Measurements from ENCODE around the gene KIAA0586. TPM values are rescaled to one million over a fixed set of nuclear protein-coding genes. Genes with fewer than 3 reads are reported as not detected.
"Not testable (repeated sequence)": the region's sequence is repeated elsewhere in the genome, so short reads cannot be mapped to it uniquely, and the experiment has no call there.

Gene KIAA0586
- total RNA-seq, 2 donors from 2014 or later = 11.2 to 27.0 TPM

GRCh38 chr14:58517592-58517991, 90.1 kb downstream of the KIAA0586 start:
- no peaks in the 10 kb centered on the region for H3K36me3 ChIP-seq
- WGBS = 94% methylated on average over 1 of the region's 1 CpG

GRCh38 chr14:58525691-58526090, 98.2 kb downstream of the KIAA0586 start:
- H3K27me3 ChIP-seq (replicated peaks; ENCODE audit: insufficient read depth) = not testable (repeated sequence)
- WGBS = 97% methylated on average over 10 of the region's 10 CpGs

More at GRCh38 chr14:58517592-58517991, 90.1 kb downstream of the KIAA0586 start:
- Histone ChIP-seq H3K9me3 (no peaks in the 10 kb centered on the region), H3K4me3 (no peak overlapping the region), H3K27me3 (replicated peaks; ENCODE audit: insufficient read depth) (no peaks in the 10 kb centered on the region), H3K27ac (no peak overlapping the region), H3K4me1 (replicated peaks) (no peaks in the 10 kb centered on the region)
- intact Hi-C loops (cut with DNase I) = no loop called here
- DNase-seq (ENCODE audit: low spot score) = no peak
- no peak for TF ChIP-seq POLR2AphosphoS5 (IDR thresholded peaks at IDR 0.05)

GRCh38 chr14:58533446-58533845, 105.9 kb downstream of the KIAA0586 start:
- H3K36me3 ChIP-seq = no peaks in the 10 kb centered on the region
- H3K4me1 ChIP-seq (replicated peaks) = no peaks in the 10 kb centered on the region
- 61% methylated on average over 5 of the region's 5 CpGs for WGBS
- intact Hi-C loops (cut with DNase I) = no loop called here
- H3K9me3 ChIP-seq = no peaks in the 10 kb centered on the region
- no peak overlapping the region for H3K27ac ChIP-seq
- no peak for DNase-seq (ENCODE audit: low spot score)
- no peaks in the 10 kb centered on the region for H3K27me3 ChIP-seq (replicated peaks; ENCODE audit: insufficient read depth)
- no peak overlapping the region for H3K4me3 ChIP-seq
- no peak for TF ChIP-seq POLR2AphosphoS5 (IDR thresholded peaks at IDR 0.05)
- no peak for TF ChIP-seq POLR2A (IDR thresholded peaks at IDR 0.05)
- TF ChIP-seq CTCF (IDR thresholded peaks at IDR 0.05) = no peak

More at GRCh38 chr14:58525691-58526090, 98.2 kb downstream of the KIAA0586 start:
- DNase-seq (ENCODE audit: low spot score); H3K27ac ChIP-seq; H3K36me3 ChIP-seq; H3K4me3 ChIP-seq; H3K9me3 ChIP-seq; intact Hi-C loops (cut with DNase I); H3K4me1 ChIP-seq (replicated peaks): not testable (repeated sequence)

- 13% methylated on average over 1 of the region's 1 CpG for WGBS
- intact Hi-C loops (cut with DNase I) = no loop called here
- no peak overlapping the region for H3K4me3 ChIP-seq
- no peak overlapping the region for H3K27ac ChIP-seq
- no peaks in the 10 kb centered on the region for H3K4me1 ChIP-seq (replicated peaks)
- no peaks in the 10 kb centered on the region for H3K9me3 ChIP-seq
- H3K36me3 ChIP-seq = no peaks in the 10 kb centered on the region
- H3K27me3 ChIP-seq (replicated peaks; ENCODE audit: insufficient read depth) = no peaks in the 10 kb centered on the region
- no peak for TF ChIP-seq POLR2AphosphoS5 (IDR thresholded peaks at IDR 0.05)
- no peak for TF ChIP-seq POLR2A (IDR thresholded peaks at IDR 0.05)
- TF ChIP-seq CTCF (IDR thresholded peaks at IDR 0.05) = no peak
- no peak for DNase-seq (ENCODE audit: low spot score)
Observed at GRCh38 chr14:58535044-58535443, 107.5 kb downstream of the KIAA0586 start.

GRCh38 chr14:58537004-58537403, 109.5 kb downstream of the KIAA0586 start:
- no peak overlapping the region for H3K27ac ChIP-seq
- no peaks in the 10 kb centered on the region for H3K27me3 ChIP-seq (replicated peaks; ENCODE audit: insufficient read depth)
- H3K4me1 ChIP-seq (replicated peaks) = no peaks in the 10 kb centered on the region
- no peak for DNase-seq (ENCODE audit: low spot score)
- no peaks in the 10 kb centered on the region for H3K36me3 ChIP-seq
- intact Hi-C loops (cut with DNase I) = no loop called here
- H3K4me3 ChIP-seq = no peak overlapping the region
- WGBS = 37% methylated on average over 3 of the region's 3 CpGs
- no peaks in the 10 kb centered on the region for H3K9me3 ChIP-seq
- TF ChIP-seq CTCF (IDR thresholded peaks at IDR 0.05) (no peak), POLR2AphosphoS5 (IDR thresholded peaks at IDR 0.05) (no peak)

GRCh38 chr14:58540749-58541632, 113.5 kb downstream of the KIAA0586 start:
- H3K4me1 ChIP-seq (replicated peaks) = no peaks in the 10 kb centered on the region
- H3K27me3 ChIP-seq (replicated peaks; ENCODE audit: insufficient read depth) = no peaks in the 10 kb centered on the region
- H3K27ac ChIP-seq = no peak overlapping the region
- 71% methylated on average over 1 of the region's 1 CpG for WGBS
- intact Hi-C loops (cut with DNase I) = no loop called here
- no peak overlapping the region for H3K4me3 ChIP-seq
- TF ChIP-seq CTCF (IDR thresholded peaks at IDR 0.05) (no peak), POLR2AphosphoS5 (IDR thresholded peaks at IDR 0.05) (no peak), POLR2A (IDR thresholded peaks at IDR 0.05) (no peak)
- H3K36me3 ChIP-seq = no peaks in the 10 kb centered on the region
- H3K9me3 ChIP-seq = no peaks in the 10 kb centered on the region
- no peak for DNase-seq (ENCODE audit: low spot score)

All from prostate gland (tissue), 2 donors.